GM13977 (cell line): Measurements from ENCODE around the gene INSM2.

Source experiments
- DNase-seq: peaks from one replicate; pipeline ENCODE4 v3.0.0; 2012; ENCODE audit warnings: low spot score
- CTCF ChIP-seq: IDR thresholded peaks from 2 replicates; pipeline ENCODE4 v1.5.1; 2012; ENCODE audit warnings: mild to moderate bottlenecking, control low read depth; ENCODE audit not compliant: insufficient read depth; ENCODE audit errors: extremely low read depth, missing control alignments
- in situ Hi-C: fragments of 300-500 bp; cut with MboI; formaldehyde crosslinking; loops from one replicate; pipeline ENCODE4 v1.12.0; 2022; ENCODE audit warnings: low sequenced_read_pairs, low pct_unique_long_range_greater_than_20kb, mixed read lengths, inconsistent platforms; ENCODE audit not compliant: unreplicated experiment

INSM2 gene

GRCh38 chr14:35506461-35506860 lies 27.5 kb upstream of the INSM2 start:
- DNase-seq = no peak
- no peak for TF ChIP-seq CTCF
- in situ Hi-C loops = no loop called here

GRCh38 chr14:35506927-35507326 lies 27.0 kb upstream of the INSM2 start:
- no peak for TF ChIP-seq CTCF
- in situ Hi-C loops = no loop called here
- no peak for DNase-seq

GRCh38 chr14:35509846-35510245 lies 24.1 kb upstream of the INSM2 start:
- no peak for DNase-seq
- in situ Hi-C loops = no loop called here
- no peak for TF ChIP-seq CTCF

- TF ChIP-seq CTCF = no peak
- in situ Hi-C loops = no loop called here
- no peak for DNase-seq
Measured at GRCh38 chr14:35512765-35513164, 21.2 kb upstream of the INSM2 start.

GRCh38 chr14:35515916-35516315 lies 18.0 kb upstream of the INSM2 start:
- DNase-seq = no peak
- TF ChIP-seq CTCF = no peak
- in situ Hi-C loops = no loop called here

- DNase-seq = no peak
- in situ Hi-C loops = no loop called here
- TF ChIP-seq CTCF = no peak
Measured at GRCh38 chr14:35519986-35520385, 14.0 kb upstream of the INSM2 start.

- no peak for TF ChIP-seq CTCF
- in situ Hi-C loops = no loop called here
- DNase-seq = no peak
Measured at GRCh38 chr14:35525695-35526094, 8.3 kb upstream of the INSM2 start.
